Activated CD8-positive, alpha-beta memory T cell treated with anti-CD3 and anti-CD28 coated beads, Interleukin-2, amount 10 ng/mL, durations not matched to agents 7 days and 5 days (primary cell): ENCODE results near the gene NUP210L. TPM values are rescaled to one million over a fixed set of nuclear protein-coding genes. Genes with fewer than 3 reads are reported as not detected.

ENCODE experiments used
- ATAC-seq: fragments of 150-1000 bp; cut with Tn5 transposase; one replicate; pipeline ENCODE4 v1.10.0; 2021; ENCODE audit warnings: moderate library complexity
- CTCF ChIA-PET: fragments of 350-600 bp; sonication (Branson Sonifier 250); formaldehyde crosslinking; loops from one replicate; lab custom pipeline; 2021; ENCODE audit warnings: antibody characterized with exemption; lab: Charles Lee
- DNase-seq: peaks from one replicate; pipeline ENCODE4 v3.0.0-alpha.2; 2020
- H3K27ac Mint-ChIP-seq: one replicate; pipeline ENCODE4 v1.8.0; 2021; ENCODE audit warnings: mild to moderate bottlenecking, mixed read lengths
- H3K27me3 Mint-ChIP-seq: one replicate; pipeline ENCODE4 v1.8.0; 2021; ENCODE audit warnings: mixed read lengths
- H3K36me3 Mint-ChIP-seq: one replicate; pipeline ENCODE4 v1.8.0; 2021; ENCODE audit warnings: mild to moderate bottlenecking, mixed read lengths
- H3K4me1 Mint-ChIP-seq: one replicate; pipeline ENCODE4 v1.8.0; 2021; ENCODE audit warnings: mixed read lengths
- H3K4me3 Mint-ChIP-seq: one replicate; pipeline ENCODE4 v1.8.0; 2021; ENCODE audit warnings: mild to moderate bottlenecking, moderate library complexity, mixed read lengths
- H3K9me3 Mint-ChIP-seq: one replicate; pipeline ENCODE4 v1.8.0; 2022; ENCODE audit warnings: low read depth, mixed read lengths
- total RNA-seq, 2 experiments: library from RNA; stranded (reverse); gene quantifications; one replicate each; pipeline ENCODE4 v1.2.3, GENCODE V29; 2021

NUP210L gene
- total RNA-seq, 2 experiments from 2014 or later = 0.09 TPM; not detected in 1

- Mint-ChIP-seq H3K36me3 (peaks cover 33% of the 10 kb centered on the region), H3K9me3 (no peaks in the 10 kb centered on the region), H3K27ac (peak within 1 kb of the TSS; percentile 94), H3K4me1 (peaks cover 41% of the 10 kb centered on the region), H3K4me3 (peak within 1 kb of the TSS; percentile 95), H3K27me3 (no peaks in the 10 kb centered on the region)
- CTCF ChIA-PET = interaction anchor here (1.1 to 6.4 kb wide), 16 partner anchors 8 to 445 kb away, joined by 3 to 65 read pairs (median 5); partner anchors contain the start of genes CREB3L4, CRTC2, DENND4B and RAB13
- ATAC-seq (peak; percentile 97), DNase-seq (peak; percentile 91)
These were observed 177.3 kb downstream of the NUP210L start, which contains the start of gene JTB for GRCh38 chr1:153977250-153978240. JTB (minus strand) TSS chr1:153977674; CDS start chr1:153977252, 422 bp downstream.

- H3K27me3 Mint-ChIP-seq = no peaks in the 10 kb centered on the region
- H3K9me3 Mint-ChIP-seq = no peaks in the 10 kb centered on the region
- peaks cover 48% of the 10 kb centered on the region for H3K4me1 Mint-ChIP-seq
- H3K4me3 Mint-ChIP-seq = peak overlapping the region; percentile 95
- CTCF ChIA-PET = interaction anchor here (0.9 to 6.4 kb wide), 17 partner anchors 7 to 444 kb away, joined by 3 to 65 read pairs (median 5); partner anchors contain the start of genes CREB3L4, CRTC2, DENND4B and RAB13
- peak overlapping the region; percentile 94 for H3K27ac Mint-ChIP-seq
- peaks cover 33% of the 10 kb centered on the region for H3K36me3 Mint-ChIP-seq
- peak; percentile 44 for DNase-seq
- no peak for ATAC-seq
These were observed 178.0 kb downstream of the NUP210L start for GRCh38 chr1:153976819-153977249.

- DNase-seq = no peak
- H3K27me3 Mint-ChIP-seq = no peaks in the 10 kb centered on the region
- CTCF ChIA-PET = interaction anchor here (6.2 kb wide), 1 partner anchor 13 kb away, joined by 65 read pairs; the partner anchor contains the start of gene RAB13
- no peak overlapping the region for H3K27ac Mint-ChIP-seq
- peaks cover 33% of the 10 kb centered on the region for H3K36me3 Mint-ChIP-seq
- H3K4me3 Mint-ChIP-seq = no peak overlapping the region
- ATAC-seq = no peak
- H3K4me1 Mint-ChIP-seq = peaks cover 54% of the 10 kb centered on the region
- no peaks in the 10 kb centered on the region for H3K9me3 Mint-ChIP-seq
These were observed 181.3 kb downstream of the NUP210L start for GRCh38 chr1:153973525-153973924.

GRCh38 chr1:153973071-153973470 is 181.8 kb downstream of the NUP210L start:
- Mint-ChIP-seq H3K9me3 (no peaks in the 10 kb centered on the region), H3K4me1 (peaks cover 55% of the 10 kb centered on the region), H3K27me3 (no peaks in the 10 kb centered on the region), H3K36me3 (peaks cover 33% of the 10 kb centered on the region), H3K4me3 (no peak overlapping the region), H3K27ac (no peak overlapping the region)
- ATAC-seq = no peak
- CTCF ChIA-PET = interaction anchor here (6.2 kb wide), 1 partner anchor 13 kb away, joined by 65 read pairs; the partner anchor contains the start of gene RAB13
- no peak for DNase-seq

GRCh38 chr1:153970346-153970745 is 184.5 kb downstream of the NUP210L start:
- ATAC-seq = no peak
- Mint-ChIP-seq H3K36me3 (peaks cover 19% of the 10 kb centered on the region), H3K4me1 (peaks cover 57% of the 10 kb centered on the region), H3K27me3 (no peaks in the 10 kb centered on the region), H3K9me3 (no peaks in the 10 kb centered on the region), H3K27ac (no peak overlapping the region), H3K4me3 (no peak overlapping the region)
- no peak for DNase-seq
- CTCF ChIA-PET = interaction anchor here (1.0 to 1.3 kb wide), 3 partner anchors 7 to 24 kb away, joined by 3 to 5 read pairs (median 3); partner anchors contain the start of genes DENND4B and JTB

GRCh38 chr1:153968972-153969371 is 185.9 kb downstream of the NUP210L start:
- no peak overlapping the region for H3K4me3 Mint-ChIP-seq
- H3K27me3 Mint-ChIP-seq = no peaks in the 10 kb centered on the region
- H3K4me1 Mint-ChIP-seq = peaks cover 50% of the 10 kb centered on the region
- ATAC-seq (no peak), DNase-seq (no peak)
- no peak overlapping the region for H3K27ac Mint-ChIP-seq
- H3K9me3 Mint-ChIP-seq = no peaks in the 10 kb centered on the region
- H3K36me3 Mint-ChIP-seq = peaks cover 9% of the 10 kb centered on the region
- CTCF ChIA-PET = interaction anchor here (0.7 to 5.6 kb wide), 4 partner anchors 9 to 23 kb away, joined by 3 to 58 read pairs (median 8); partner anchors contain the start of genes CRTC2, DENND4B, JTB and RAB13

- Mint-ChIP-seq H3K27ac (peak overlapping the region; percentile 96), H3K4me3 (peak overlapping the region; percentile 97), H3K9me3 (no peaks in the 10 kb centered on the region), H3K4me1 (peaks cover 54% of the 10 kb centered on the region), H3K27me3 (no peaks in the 10 kb centered on the region), H3K36me3 (peaks cover 8% of the 10 kb centered on the region)
- DNase-seq = no peak
- CTCF ChIA-PET = interaction anchor here (0.6 to 5.6 kb wide), 9 partner anchors 9 to 399 kb away, joined by 3 to 58 read pairs (median 10); partner anchors contain the start of genes CRTC2, DENND4B, JTB and RAB13
- no peak for ATAC-seq
These were observed 186.5 kb downstream of the NUP210L start for GRCh38 chr1:153968408-153968807.

- H3K4me1 Mint-ChIP-seq = peaks cover 52% of the 10 kb centered on the region
- CTCF ChIA-PET = interaction anchor here (0.6 to 5.6 kb wide), 15 partner anchors 9 to 435 kb away, joined by 3 to 58 read pairs (median 4); partner anchors contain the start of genes CRTC2, DENND4B, GATAD2B and JTB
- H3K27me3 Mint-ChIP-seq = no peaks in the 10 kb centered on the region
- H3K27ac Mint-ChIP-seq = peak overlapping the region; percentile 96
- H3K4me3 Mint-ChIP-seq = peak overlapping the region; percentile 97
- no peak for DNase-seq
- peaks cover 5% of the 10 kb centered on the region for H3K36me3 Mint-ChIP-seq
- H3K9me3 Mint-ChIP-seq = no peaks in the 10 kb centered on the region
- no peak for ATAC-seq
These were observed 186.9 kb downstream of the NUP210L start for GRCh38 chr1:153968000-153968363.

- peak; percentile 86 for ATAC-seq
- H3K4me3 Mint-ChIP-seq = peak within 1 kb of the TSS; percentile 97
These were observed 187.5 kb downstream of the NUP210L start, which contains the start of gene CREB3L4 for GRCh38 chr1:153967107-153967999. CREB3L4 (plus strand) TSS chr1:153967902; CDS start chr1:153968526, 624 bp downstream.

GRCh38 chr1:153963850-153964331 is 191.0 kb downstream of the NUP210L start:
- no peaks in the 10 kb centered on the region for H3K27me3 Mint-ChIP-seq
- H3K9me3 Mint-ChIP-seq = no peaks in the 10 kb centered on the region
- no peak for DNase-seq
- H3K4me3 Mint-ChIP-seq = peak overlapping the region; percentile 81
- H3K36me3 Mint-ChIP-seq = peaks cover 18% of the 10 kb centered on the region
- peak overlapping the region; percentile 87 for H3K27ac Mint-ChIP-seq
- CTCF ChIA-PET = interaction anchor here (0.6 to 5.6 kb wide), 7 partner anchors 12 to 167 kb away, joined by 3 to 58 read pairs (median 5); partner anchors contain the start of genes DENND4B, JTB, RAB13 and RPS27
- H3K4me1 Mint-ChIP-seq = peaks cover 57% of the 10 kb centered on the region
- no peak for ATAC-seq

More at GRCh38 chr1:153967107-153967999, 187.5 kb downstream of the NUP210L start, which contains the start of gene CREB3L4:
- Mint-ChIP-seq H3K27ac (peak within 1 kb of the TSS; percentile 96), H3K9me3 (no peaks in the 10 kb centered on the region), H3K27me3 (no peaks in the 10 kb centered on the region), H3K36me3 (peaks cover 3% of the 10 kb centered on the region), H3K4me1 (peaks cover 50% of the 10 kb centered on the region)
- CTCF ChIA-PET = interaction anchor here (0.6 to 5.6 kb wide), 16 partner anchors 9 to 434 kb away, joined by 3 to 58 read pairs (median 4); partner anchors contain the start of genes CRTC2, DENND4B, GATAD2B and JTB
- peak; percentile 92 for DNase-seq

GRCh38 chr1:153963030-153963849 is 191.6 kb downstream of the NUP210L start, which contains the start of gene SLC39A1:
SLC39A1 (minus strand) TSS chr1:153963537; CDS start chr1:153962715, 822 bp downstream.
- no peaks in the 10 kb centered on the region for H3K9me3 Mint-ChIP-seq
- H3K4me1 Mint-ChIP-seq = peaks cover 55% of the 10 kb centered on the region
- no peaks in the 10 kb centered on the region for H3K27me3 Mint-ChIP-seq
- peak within 1 kb of the TSS; percentile 81 for H3K4me3 Mint-ChIP-seq
- peak within 1 kb of the TSS; percentile 87 for H3K27ac Mint-ChIP-seq
- peaks cover 18% of the 10 kb centered on the region for H3K36me3 Mint-ChIP-seq
- ATAC-seq = peak; percentile 69
- peak; percentile 98 for DNase-seq
- CTCF ChIA-PET = interaction anchor here (0.6 to 5.6 kb wide), 11 partner anchors 13 to 284 kb away, joined by 3 to 58 read pairs (median 5); partner anchors contain the start of genes DENND4B, JTB, RAB13 and RPS27
